OCI-LY1 (cell line): ENCODE results near the gene HID1.
"Not testable (repeated sequence)": the region's sequence is repeated elsewhere in the genome, so short reads cannot be mapped to it uniquely, and the experiment has no call there.

Experiments used
- H2AFZ ChIP-seq: fragments of 200-600 bp; sonication (generic), shearing (Covaris generic); 2 replicates; pipeline ENCODE4 v1.6.0; 2014; ENCODE audit warnings: antibody characterized with exemption, mild to moderate bottlenecking, low read length
- H3F3A ChIP-seq: fragments of 200-600 bp; sonication (generic), shearing (Covaris generic); 2 replicates; pipeline ENCODE4 v1.6.0; 2014; ENCODE audit warnings: mild to moderate bottlenecking, antibody characterized with exemption, low read length, moderate library complexity; ENCODE audit not compliant: insufficient read depth
- H3K27ac ChIP-seq: fragments of 200-600 bp; sonication (generic); 2 replicates; pipeline ENCODE4 v1.5.1; 2014; ENCODE audit warnings: low read length, mixed run types, mild to moderate bottlenecking, low read depth; ENCODE audit not compliant: poor library complexity, severe bottlenecking
- H3K27me3 ChIP-seq: fragments of 200-600 bp; sonication (generic); 2 replicates; pipeline ENCODE4 v1.6.0; 2014; ENCODE audit warnings: antibody characterized with exemption, mild to moderate bottlenecking, low read length, moderate library complexity; ENCODE audit not compliant: insufficient read depth
- H3K36me3 ChIP-seq: fragments of 200-600 bp; sonication (generic); 2 replicates; pipeline ENCODE4 v1.6.1; 2014; ENCODE audit warnings: mild to moderate bottlenecking, antibody characterized with exemption, low read length, moderate library complexity, mixed read lengths; ENCODE audit not compliant: insufficient read depth
- H3K4me1 ChIP-seq: fragments of 200-600 bp; sonication (generic); 2 replicates; pipeline ENCODE4 v1.5.1; 2014; ENCODE audit warnings: mild to moderate bottlenecking, low read length, moderate library complexity; ENCODE audit not compliant: insufficient read depth, severe bottlenecking
- H3K4me2 ChIP-seq: fragments of 200-600 bp; sonication (generic), shearing (Covaris generic); 2 replicates; pipeline ENCODE4 v1.6.1; 2014; ENCODE audit warnings: low read length
- H3K4me3 ChIP-seq: fragments of 200-600 bp; sonication (generic); 2 replicates; pipeline ENCODE4 v1.5.1; 2014; ENCODE audit warnings: low read length, low read depth, mild to moderate bottlenecking, mixed read lengths; ENCODE audit not compliant: poor library complexity, severe bottlenecking
- H3K79me2 ChIP-seq: fragments of 200-600 bp; shearing (Covaris generic); 2 replicates; pipeline ENCODE4 v1.6.1; 2016; ENCODE audit warnings: mixed run types, low read length, mixed read lengths; ENCODE audit not compliant: insufficient read depth
- H3K9ac ChIP-seq: fragments of 200-600 bp; sonication (generic), shearing (Covaris generic); 2 replicates; pipeline ENCODE4 v1.6.1; 2014; ENCODE audit warnings: mild to moderate bottlenecking, low read length, mixed read lengths
- H3K9me2 ChIP-seq: fragments of 200-600 bp; sonication (generic), shearing (Covaris generic); 2 replicates; pipeline ENCODE4 v1.6.1; 2014; ENCODE audit warnings: low read depth, mild to moderate bottlenecking, low read length, mixed read lengths
- H3K9me3 ChIP-seq: fragments of 200-600 bp; shearing (Covaris generic); 2 replicates; pipeline ENCODE4 v1.6.1; 2014; ENCODE audit warnings: low read length, mixed read lengths
- H4K20me1 ChIP-seq: fragments of 200-600 bp; sonication (generic), shearing (Covaris generic); 2 replicates; pipeline ENCODE4 v1.6.0; 2016; ENCODE audit warnings: mild to moderate bottlenecking, low read length; ENCODE audit not compliant: insufficient read depth
- EZH2 ChIP-seq: fragments of 200-600 bp; sonication (generic), shearing (Covaris generic); IDR thresholded peaks from 2 replicates; pipeline ENCODE4 v1.8.0; 2017; ENCODE audit warnings: borderline replicate concordance, mixed run types, mild to moderate bottlenecking, antibody characterized with exemption, low read length, moderate library complexity, mixed read lengths
- TF ChIP-seq, protein P1 (sequence below): fragments of 200-600 bp; sonication (generic), shearing (Covaris generic); IDR thresholded peaks from 2 replicates; pipeline ENCODE4 v1.5.1; 2017; ENCODE audit warnings: mild to moderate bottlenecking, antibody characterized with exemption, low read length, moderate library complexity, mixed read lengths

Gene HID1

DNA sequence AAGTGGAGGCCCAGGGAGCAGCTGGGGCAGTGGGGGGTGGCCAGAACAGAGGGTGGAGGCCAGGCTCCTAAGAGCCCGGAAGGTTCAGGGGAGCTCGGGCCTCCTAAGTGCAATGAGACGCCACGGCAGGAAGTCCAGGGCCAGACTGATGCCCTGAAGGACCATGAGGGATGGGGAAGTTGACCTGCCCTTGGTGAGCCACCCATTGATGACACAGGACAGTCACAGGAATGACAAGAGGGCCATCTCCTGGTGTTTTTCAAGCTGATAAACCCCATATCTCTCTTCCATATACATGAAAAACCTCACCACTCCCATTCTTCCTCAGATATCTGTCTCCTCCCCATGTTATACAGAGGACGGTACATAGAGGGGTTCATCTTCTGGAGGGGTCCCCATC is 34.1 kb upstream of the HID1 start:
- peaks cover under 1% of the 10 kb centered on the region for H3K4me1 ChIP-seq
- H4K20me1 ChIP-seq, result no peaks in the 10 kb centered on the region
- TF ChIP-seq EZH2, result no peak
- TF ChIP-seq, protein P1, sequence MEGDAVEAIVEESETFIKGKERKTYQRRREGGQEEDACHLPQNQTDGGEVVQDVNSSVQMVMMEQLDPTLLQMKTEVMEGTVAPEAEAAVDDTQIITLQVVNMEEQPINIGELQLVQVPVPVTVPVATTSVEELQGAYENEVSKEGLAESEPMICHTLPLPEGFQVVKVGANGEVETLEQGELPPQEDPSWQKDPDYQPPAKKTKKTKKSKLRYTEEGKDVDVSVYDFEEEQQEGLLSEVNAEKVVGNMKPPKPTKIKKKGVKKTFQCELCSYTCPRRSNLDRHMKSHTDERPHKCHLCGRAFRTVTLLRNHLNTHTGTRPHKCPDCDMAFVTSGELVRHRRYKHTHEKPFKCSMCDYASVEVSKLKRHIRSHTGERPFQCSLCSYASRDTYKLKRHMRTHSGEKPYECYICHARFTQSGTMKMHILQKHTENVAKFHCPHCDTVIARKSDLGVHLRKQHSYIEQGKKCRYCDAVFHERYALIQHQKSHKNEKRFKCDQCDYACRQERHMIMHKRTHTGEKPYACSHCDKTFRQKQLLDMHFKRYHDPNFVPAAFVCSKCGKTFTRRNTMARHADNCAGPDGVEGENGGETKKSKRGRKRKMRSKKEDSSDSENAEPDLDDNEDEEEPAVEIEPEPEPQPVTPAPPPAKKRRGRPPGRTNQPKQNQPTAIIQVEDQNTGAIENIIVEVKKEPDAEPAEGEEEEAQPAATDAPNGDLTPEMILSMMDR, result no peak
- H3F3A ChIP-seq, result no peaks in the 10 kb centered on the region
- H3K9me3 ChIP-seq, result no peaks in the 10 kb centered on the region
- no peak overlapping the region for H3K27ac ChIP-seq
- no peaks in the 10 kb centered on the region for H3K79me2 ChIP-seq
- no peaks in the 10 kb centered on the region for H3K9me2 ChIP-seq
- no peaks in the 10 kb centered on the region for H3K27me3 ChIP-seq
- H3K4me2 ChIP-seq, result no peak overlapping the region
- H3K36me3 ChIP-seq, result no peaks in the 10 kb centered on the region
- H3K4me3 ChIP-seq, result no peak overlapping the region
- H3K9ac ChIP-seq, result no peak overlapping the region
- H2AFZ ChIP-seq, result no peak overlapping the region

DNA sequence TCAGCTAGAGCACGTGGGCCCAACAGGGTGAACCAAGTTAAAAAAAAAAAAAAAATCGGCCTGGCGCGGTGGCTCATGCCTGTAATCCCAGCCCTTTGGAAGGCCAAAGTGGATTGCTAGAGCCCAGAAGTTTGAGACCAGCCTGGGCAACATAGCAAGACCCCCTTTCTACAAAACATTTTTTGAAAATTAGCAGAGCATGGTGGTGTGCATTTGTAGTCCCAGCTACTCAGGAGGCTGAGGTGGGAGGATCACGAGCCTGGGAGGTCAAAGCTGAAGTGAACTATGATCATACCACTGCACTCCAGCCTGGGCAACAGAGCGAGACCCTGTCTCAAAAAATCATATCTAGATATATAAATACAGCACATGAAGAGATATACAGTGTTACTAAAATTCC is 33.5 kb upstream of the HID1 start:
- H3K4me2 ChIP-seq, H3K9ac ChIP-seq, H4K20me1 ChIP-seq, H3K4me1 ChIP-seq, H3K9me2 ChIP-seq, H3K4me3 ChIP-seq, H3K79me2 ChIP-seq, H3K27ac ChIP-seq, H3K36me3 ChIP-seq, H2AFZ ChIP-seq, H3K27me3 ChIP-seq, H3F3A ChIP-seq, H3K9me3 ChIP-seq: not testable (repeated sequence)

DNA sequence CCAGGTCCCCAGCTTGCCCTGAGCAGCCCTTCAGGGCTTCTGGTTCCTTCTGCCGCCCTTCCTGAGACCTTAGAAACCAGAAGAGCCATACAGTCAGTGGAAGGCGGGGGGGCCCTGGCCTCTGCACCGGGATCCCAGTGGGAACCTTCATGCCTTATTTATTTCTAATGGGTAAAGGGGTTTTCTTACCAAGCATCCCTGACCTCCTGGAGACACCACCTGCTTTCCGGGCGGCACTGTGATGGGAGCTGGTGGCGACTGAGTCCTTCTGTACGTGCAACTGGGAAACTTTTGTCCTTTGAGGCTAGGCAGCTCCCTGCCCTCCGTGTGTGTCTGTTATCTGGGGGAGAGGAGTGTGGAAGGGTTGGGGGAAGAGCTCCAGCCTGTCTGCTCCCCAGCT is 32.7 kb upstream of the HID1 start:
- Histone ChIP-seq H3K79me2 (no peaks in the 10 kb centered on the region), H4K20me1 (no peaks in the 10 kb centered on the region), H3K27ac (no peak overlapping the region), H3K4me1 (no peaks in the 10 kb centered on the region), H2AFZ (no peak overlapping the region), H3K27me3 (no peaks in the 10 kb centered on the region), H3K9me3 (no peaks in the 10 kb centered on the region), H3K4me2 (no peak overlapping the region), H3K36me3 (no peaks in the 10 kb centered on the region), H3F3A (no peaks in the 10 kb centered on the region), H3K9ac (no peak overlapping the region), H3K4me3 (no peak overlapping the region), H3K9me2 (no peaks in the 10 kb centered on the region)
- no peak for TF ChIP-seq EZH2
- TF ChIP-seq, protein P1, result no peak

- no peaks in the 10 kb centered on the region for H3K27me3 ChIP-seq
- H3F3A ChIP-seq, result no peaks in the 10 kb centered on the region
- no peak overlapping the region for H3K4me3 ChIP-seq
- H2AFZ ChIP-seq, result no peak overlapping the region
- no peak for TF ChIP-seq EZH2
- TF ChIP-seq, protein P1, result no peak
- H3K36me3 ChIP-seq, result no peaks in the 10 kb centered on the region
- H3K9me3 ChIP-seq, result no peaks in the 10 kb centered on the region
- no peak overlapping the region for H3K27ac ChIP-seq
- H3K9me2 ChIP-seq, result no peaks in the 10 kb centered on the region
- no peak overlapping the region for H3K9ac ChIP-seq
- H3K4me2 ChIP-seq, result no peak overlapping the region
- no peaks in the 10 kb centered on the region for H3K4me1 ChIP-seq
- H4K20me1 ChIP-seq, result no peaks in the 10 kb centered on the region
- H3K79me2 ChIP-seq, result no peaks in the 10 kb centered on the region
These were observed 31.8 kb upstream of the HID1 start for GRCh38 chr17:75004371-75004770.
